Fibroblast of lung (primary cell): ENCODE measurements around the gene VN1R4. TPM values are rescaled to one million over a fixed set of nuclear protein-coding genes. Genes with fewer than 3 reads are reported as not detected.
"Not testable (repeated sequence)": the region's sequence is repeated elsewhere in the genome, so short reads cannot be mapped to it uniquely, and the experiment has no call there.

Experiments
- DNase-seq, 2 donors: peaks; one replicate each; pipeline versions ENCODE4 v3.0.0 to v3.0.0-alpha.2; 2010; ENCODE audit warnings: low read depth in 2 of 2
- H2AFZ ChIP-seq: 2 replicates; pipeline ENCODE4 v1.5.1; 2012; ENCODE audit warnings: low read length, control low read depth, inconsistent platforms
- H3K27ac ChIP-seq: 2 replicates; pipeline ENCODE4 v1.5.1; 2011; ENCODE audit warnings: low read length, control low read depth; ENCODE audit not compliant: insufficient read depth
- H3K27me3 ChIP-seq: 2 replicates; pipeline ENCODE4 v1.5.1; 2011; ENCODE audit warnings: mild to moderate bottlenecking, low read length; ENCODE audit not compliant: control insufficient read depth, insufficient read depth
- H3K36me3 ChIP-seq: 2 replicates; pipeline ENCODE4 v1.5.1; 2011; ENCODE audit warnings: low read length; ENCODE audit not compliant: control insufficient read depth, insufficient read depth
- H3K4me1 ChIP-seq: 2 replicates; pipeline ENCODE4 v1.5.1; 2011; ENCODE audit warnings: low read length; ENCODE audit not compliant: control insufficient read depth, insufficient read depth; ENCODE audit errors: extremely low read depth
- H3K4me2 ChIP-seq: 2 replicates; pipeline ENCODE4 v1.5.1; 2011; ENCODE audit warnings: low read length, control low read depth; ENCODE audit not compliant: insufficient read depth; ENCODE audit errors: extremely low read depth
- H3K4me3 ChIP-seq, 4 experiments: fragments of 200-600 bp in 1 of 4; sonication (generic) in 1 of 4; replicated peaks in 1 of 4; 2 replicates each; pipeline ENCODE4 v1.5.1; 2011 to 2016; ENCODE audit warnings: low read length in 4 of 4, low read depth in 3 of 4, mild to moderate bottlenecking in 3 of 4, control low read depth in 2 of 4, inconsistent platforms in 1 of 4, mixed read lengths in 1 of 4; ENCODE audit not compliant: insufficient read depth in 1 of 4; ENCODE audit errors: control extremely low read depth in 1 of 4
- H3K79me2 ChIP-seq: 2 replicates; pipeline ENCODE4 v1.5.1; 2012; ENCODE audit warnings: mild to moderate bottlenecking, low read length, inconsistent platforms; ENCODE audit not compliant: control insufficient read depth, insufficient read depth
- H3K9ac ChIP-seq: 2 replicates; pipeline ENCODE4 v1.5.1; 2011; ENCODE audit warnings: mild to moderate bottlenecking, low read length, control low read depth; ENCODE audit not compliant: insufficient read depth
- H3K9me3 ChIP-seq: 2 replicates; pipeline ENCODE4 v1.5.1; 2012; ENCODE audit warnings: low read depth, low read length; ENCODE audit not compliant: control insufficient read depth, insufficient read depth
- H4K20me1 ChIP-seq: 2 replicates; pipeline ENCODE4 v1.5.1; 2011; ENCODE audit warnings: low read length; ENCODE audit not compliant: control insufficient read depth, insufficient read depth; ENCODE audit errors: extremely low read depth
- EZH2 ChIP-seq: IDR thresholded peaks from 2 replicates; pipeline ENCODE4 v1.5.1; 2012; ENCODE audit warnings: low read length, control low read depth, mild to moderate bottlenecking; ENCODE audit errors: missing control alignments
- polyA plus RNA-seq, 2 donors: library from polyadenylated mRNA; depleted of rRNA in 1 of 2; stranded (reverse) in 1 of 2; unstranded in 1 of 2; fragments of >200 nt; gene quantifications; 2 replicates each; pipeline ENCODE4 v1.2.1, GENCODE V29; 2011 to 2012; ENCODE audit warnings: missing spikeins in 1 of 2
- total RNA-seq: library from RNA; depleted of rRNA; stranded (reverse); fragments of >200 nt; gene quantifications from 2 replicates; pipeline ENCODE4 v1.2.1, GENCODE V29; 2014
- TF ChIP-seq, protein P1 (sequence below), 2 donors: IDR thresholded peaks in 1 of 2; conservative IDR thresholded peaks in 1 of 2; 1 replicate in 1 of 2; 2 replicates in 1 of 2; pipeline ENCODE4 v1.5.1; 2011 to 2012; ENCODE audit warnings: low read length in 2 of 2, control low read depth in 1 of 2, inconsistent platforms in 1 of 2, low read depth in 1 of 2, mild to moderate bottlenecking in 1 of 2

The VN1R4 gene
- total and polyA plus RNA-seq, 2 donors (not counting 1 experiment from before 2014, with no cell fraction given), result not detected

DNA sequence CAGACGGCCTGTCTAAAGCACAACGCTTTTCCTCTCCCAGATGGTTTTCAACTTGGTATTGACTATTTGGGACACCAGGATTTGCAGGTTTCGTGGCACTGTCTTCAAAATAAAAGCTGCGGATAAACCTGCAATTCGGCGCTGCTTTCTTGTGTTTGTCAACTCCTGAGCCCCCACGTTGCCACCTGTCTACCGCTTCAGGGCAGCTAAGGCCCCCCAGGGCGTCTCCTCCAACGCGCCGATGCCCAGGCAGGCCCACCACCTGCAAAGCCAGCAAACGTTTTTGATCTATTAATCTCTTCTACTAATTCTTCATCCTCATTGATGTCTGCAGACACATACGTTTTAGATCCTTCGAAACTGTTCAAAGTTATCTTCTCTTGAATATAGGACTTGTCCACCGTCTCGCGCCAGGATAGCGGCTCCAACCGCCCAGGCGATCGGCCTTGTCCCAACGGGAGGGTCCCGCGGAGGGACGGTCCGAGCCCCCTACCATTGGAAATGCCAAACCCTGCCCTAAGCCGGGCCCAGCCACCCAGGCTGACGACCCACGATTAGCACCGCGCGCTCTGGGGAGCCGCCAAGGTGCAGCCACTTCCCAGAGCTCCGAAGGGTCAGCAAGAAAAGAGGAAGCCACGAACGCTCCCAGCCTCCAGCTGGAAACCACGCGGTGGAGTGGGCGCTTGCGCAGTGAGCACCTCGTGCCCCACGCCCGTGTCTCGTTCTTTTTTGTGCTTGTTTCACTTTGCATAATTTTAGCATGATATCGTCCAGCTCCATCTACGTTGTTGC lies 23.4 kb upstream of the VN1R4 start:
- no peak overlapping the region for H2AFZ ChIP-seq
- H3K9ac ChIP-seq, result no peak overlapping the region
- no peaks in the 10 kb centered on the region for H3K36me3 ChIP-seq
- H4K20me1 ChIP-seq, result no peaks in the 10 kb centered on the region
- DNase-seq, result no peak
- H3K79me2 ChIP-seq, result no peaks in the 10 kb centered on the region
- H3K4me2 ChIP-seq, result no peak overlapping the region
- H3K4me3 ChIP-seq, result no peak overlapping the region
- no peak for TF ChIP-seq EZH2
- TF ChIP-seq, protein P1, sequence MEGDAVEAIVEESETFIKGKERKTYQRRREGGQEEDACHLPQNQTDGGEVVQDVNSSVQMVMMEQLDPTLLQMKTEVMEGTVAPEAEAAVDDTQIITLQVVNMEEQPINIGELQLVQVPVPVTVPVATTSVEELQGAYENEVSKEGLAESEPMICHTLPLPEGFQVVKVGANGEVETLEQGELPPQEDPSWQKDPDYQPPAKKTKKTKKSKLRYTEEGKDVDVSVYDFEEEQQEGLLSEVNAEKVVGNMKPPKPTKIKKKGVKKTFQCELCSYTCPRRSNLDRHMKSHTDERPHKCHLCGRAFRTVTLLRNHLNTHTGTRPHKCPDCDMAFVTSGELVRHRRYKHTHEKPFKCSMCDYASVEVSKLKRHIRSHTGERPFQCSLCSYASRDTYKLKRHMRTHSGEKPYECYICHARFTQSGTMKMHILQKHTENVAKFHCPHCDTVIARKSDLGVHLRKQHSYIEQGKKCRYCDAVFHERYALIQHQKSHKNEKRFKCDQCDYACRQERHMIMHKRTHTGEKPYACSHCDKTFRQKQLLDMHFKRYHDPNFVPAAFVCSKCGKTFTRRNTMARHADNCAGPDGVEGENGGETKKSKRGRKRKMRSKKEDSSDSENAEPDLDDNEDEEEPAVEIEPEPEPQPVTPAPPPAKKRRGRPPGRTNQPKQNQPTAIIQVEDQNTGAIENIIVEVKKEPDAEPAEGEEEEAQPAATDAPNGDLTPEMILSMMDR (conservative IDR thresholded peaks at IDR 0.05 in 1 of 2, IDR thresholded peaks at IDR 0.05 in 1 of 2; ENCODE audit: low read depth in 1 of 2, low read length in 2 of 2), result no peak
- H3K27ac ChIP-seq, result no peak overlapping the region
- no peaks in the 10 kb centered on the region for H3K9me3 ChIP-seq
- H3K27me3 ChIP-seq, result no peaks in the 10 kb centered on the region
- H3K4me1 ChIP-seq, result no peaks in the 10 kb centered on the region

DNA sequence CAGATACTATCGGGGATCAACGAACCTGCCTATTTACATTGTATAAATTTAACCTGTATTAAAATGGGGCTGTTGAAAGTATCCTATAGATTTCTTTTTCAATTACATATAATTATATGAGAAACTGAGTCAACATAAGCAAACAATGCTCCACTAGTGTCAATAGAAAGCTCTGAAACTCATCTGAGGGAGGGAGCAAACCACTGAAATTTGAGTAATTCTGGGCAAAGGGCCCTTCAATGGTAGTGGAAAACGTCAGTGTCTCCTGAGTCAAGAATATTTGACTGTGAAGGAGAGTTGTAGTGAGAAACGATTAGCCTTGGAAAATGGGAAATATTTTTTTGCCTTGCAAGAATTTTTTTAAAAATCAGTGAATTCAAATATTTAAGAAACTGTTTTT lies 17.6 kb upstream of the VN1R4 start:
- H2AFZ ChIP-seq, result no peak overlapping the region
- no peak overlapping the region for H3K4me2 ChIP-seq
- H3K9me3 ChIP-seq, result no peaks in the 10 kb centered on the region
- H3K27me3 ChIP-seq, result no peaks in the 10 kb centered on the region
- H3K9ac ChIP-seq, result no peak overlapping the region
- TF ChIP-seq, protein P1 (conservative IDR thresholded peaks at IDR 0.05 in 1 of 2, IDR thresholded peaks at IDR 0.05 in 1 of 2; ENCODE audit: low read depth in 1 of 2, low read length in 2 of 2), result no peak
- TF ChIP-seq EZH2, result no peak
- H4K20me1 ChIP-seq, result no peaks in the 10 kb centered on the region
- no peaks in the 10 kb centered on the region for H3K79me2 ChIP-seq
- no peaks in the 10 kb centered on the region for H3K36me3 ChIP-seq
- DNase-seq, result no peak
- H3K27ac ChIP-seq, result no peak overlapping the region
- H3K4me1 ChIP-seq, result no peaks in the 10 kb centered on the region
- no peak overlapping the region for H3K4me3 ChIP-seq

GRCh38 chr19:53281947-53282346 lies 14.4 kb upstream of the VN1R4 start:
- not testable (repeated sequence) for DNase-seq, H3K9me3 ChIP-seq, H3K4me3 ChIP-seq, H3K27me3 ChIP-seq, H2AFZ ChIP-seq, H3K36me3 ChIP-seq, H3K27ac ChIP-seq, H4K20me1 ChIP-seq, H3K79me2 ChIP-seq, H3K4me2 ChIP-seq, H3K9ac ChIP-seq, H3K4me1 ChIP-seq
